Measurements from ENCODE around the gene KHDC4.

GRCh38 chr1:155941845-155942531, 7.8 kb upstream of the KHDC4 start:
- TF ChIP-seq CTCF (conservative IDR thresholded peaks at IDR 0.05; ENCODE audit: low read depth in 2 of 2), result no peak
- TF ChIP-seq POLR2AphosphoS5 (IDR thresholded peaks at IDR 0.05; ENCODE audit: low read depth), result no peak
- TF ChIP-seq STAT1 (IDR thresholded peaks at IDR 0.05; ENCODE audit: unreplicated experiment), result no peak
- TF ChIP-seq NANOG (IDR thresholded peaks at IDR 0.05; ENCODE audit: borderline replicate concordance), result no peak
- no peak for TF ChIP-seq EZH2 (IDR thresholded peaks at IDR 0.05; ENCODE audit: low read depth, unreplicated experiment)
- no peak for TF ChIP-seq CREB1 (CRISPR knock-in tag; IDR thresholded peaks at IDR 0.05; ENCODE audit: low read depth)
- no peak for TF ChIP-seq REST (IDR thresholded peaks at IDR 0.05; ENCODE audit: unreplicated experiment)
- TF ChIP-seq JUNB (IDR thresholded peaks at IDR 0.05; ENCODE audit: unreplicated experiment), result no peak
- no peak for TF ChIP-seq ETS1 (IDR thresholded peaks at IDR 0.05)
- TF ChIP-seq ZNF114 (CRISPR knock-in tag; IDR thresholded peaks at IDR 0.05), result no peak
- TF ChIP-seq ZNF331 (CRISPR knock-in tag; IDR thresholded peaks at IDR 0.05; ENCODE audit: low read depth), result no peak
- TF ChIP-seq EZH2phosphoT487 (IDR thresholded peaks at IDR 0.05; ENCODE audit: unreplicated experiment), result no peak

Measured in GM23338 (cell line).